HG03521 (cell line): ENCODE measurements around the gene SOCS1.
A peak's percentile ranks its signal among the peaks of the same experiment; 100 is the strongest.

Source experiments
- ATAC-seq: cut with Tn5 transposase; IDR thresholded peaks from one replicate; pipeline ENCODE4 v1.9.1; 2021; ENCODE audit warnings: mild to moderate bottlenecking, moderate library complexity; ENCODE audit not compliant: unreplicated experiment

SOCS1 gene

DNA sequence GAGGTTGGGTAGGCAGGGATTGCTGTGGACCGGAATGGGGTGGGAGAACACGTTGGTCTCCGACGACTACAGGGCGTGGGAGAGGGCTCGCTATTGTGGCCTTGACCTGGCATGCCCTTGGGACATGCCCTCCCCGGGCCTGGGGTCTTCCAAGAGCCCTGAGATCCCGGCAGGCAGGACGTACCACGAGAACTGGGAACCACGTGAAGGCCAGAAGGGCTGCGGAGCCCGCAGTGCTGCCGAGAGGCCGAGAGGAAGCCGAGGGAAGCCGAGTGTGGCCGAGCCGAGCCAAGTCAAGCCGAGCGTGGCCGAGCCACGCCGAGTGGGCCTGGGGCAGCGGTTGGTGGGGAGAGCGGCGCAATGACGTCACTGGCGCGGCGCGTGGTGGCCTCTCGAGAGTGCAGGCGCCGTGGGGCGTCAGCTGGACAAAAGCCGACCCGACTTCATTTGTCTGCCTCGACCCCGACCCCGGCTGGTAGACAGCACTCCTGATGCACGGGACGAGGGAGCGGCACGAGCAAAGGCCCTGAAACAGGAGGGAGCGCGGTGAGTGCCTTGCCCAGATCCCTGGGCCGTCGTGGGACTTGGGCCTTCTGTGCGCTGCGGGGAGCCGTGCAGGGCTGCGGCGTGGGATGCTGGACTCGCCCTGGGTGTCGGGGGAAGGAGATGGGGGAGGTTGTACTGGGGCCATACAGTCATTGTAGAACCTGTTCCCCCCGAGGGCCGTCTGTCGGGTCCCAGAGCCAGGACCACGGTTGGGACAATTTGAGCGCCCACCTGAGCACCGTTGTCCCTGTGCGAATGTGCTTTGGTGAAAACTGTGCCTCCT is 6.6 kb downstream of the SOCS1 start:
- ATAC-seq: no peak

- no peak for ATAC-seq
Observed at GRCh38 chr16:11248133-11248532, 7.9 kb downstream of the SOCS1 start.

- no peak for ATAC-seq
Observed at GRCh38 chr16:11245988-11246387, 10.0 kb downstream of the SOCS1 start.

DNA sequence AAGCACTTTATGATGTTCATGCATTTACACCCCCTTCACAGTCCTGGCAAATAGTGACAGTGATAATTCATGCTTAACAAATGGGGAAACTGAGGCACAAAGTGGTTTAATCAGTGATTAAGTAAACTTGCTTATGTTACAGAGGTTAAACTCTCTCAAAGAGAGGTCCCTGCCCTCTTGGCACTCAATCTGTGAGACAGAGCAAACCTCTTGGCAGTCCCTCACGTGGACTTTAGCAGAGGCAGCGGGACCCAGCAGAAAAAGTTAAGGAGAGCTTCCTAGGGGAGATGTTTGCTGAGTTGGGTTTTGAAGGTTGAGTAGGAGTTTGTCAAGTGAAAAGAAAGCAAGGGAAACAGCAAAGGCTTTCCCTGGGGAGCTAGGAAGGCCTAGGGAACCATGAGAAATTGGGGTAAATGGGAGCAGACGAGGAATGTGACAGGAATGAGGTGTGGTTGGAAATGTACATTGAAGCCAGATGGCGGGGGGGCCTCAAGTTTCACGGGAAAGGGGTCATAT is 10.7 kb downstream of the SOCS1 start:
- no peak for ATAC-seq

DNA sequence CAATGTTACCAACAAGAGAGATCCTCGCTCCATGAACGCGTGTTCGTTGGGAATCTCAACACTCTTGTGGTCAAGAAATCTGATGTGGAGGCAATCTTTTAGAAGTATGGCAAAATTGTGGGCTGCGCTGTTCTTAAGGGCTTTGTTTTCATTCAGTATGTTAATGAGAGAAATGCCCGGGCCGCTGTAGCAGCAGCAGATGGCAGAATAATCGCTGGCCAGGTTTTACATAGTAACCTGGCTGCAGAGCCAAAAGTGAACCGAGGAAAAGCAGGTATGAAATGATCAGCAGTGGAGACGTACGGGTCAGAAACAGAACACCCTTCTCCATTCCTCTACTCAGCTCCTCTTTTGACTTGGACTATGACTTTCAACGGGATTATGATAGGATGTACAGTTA is 13.3 kb downstream of the SOCS1 start:
- no peak for ATAC-seq

DNA sequence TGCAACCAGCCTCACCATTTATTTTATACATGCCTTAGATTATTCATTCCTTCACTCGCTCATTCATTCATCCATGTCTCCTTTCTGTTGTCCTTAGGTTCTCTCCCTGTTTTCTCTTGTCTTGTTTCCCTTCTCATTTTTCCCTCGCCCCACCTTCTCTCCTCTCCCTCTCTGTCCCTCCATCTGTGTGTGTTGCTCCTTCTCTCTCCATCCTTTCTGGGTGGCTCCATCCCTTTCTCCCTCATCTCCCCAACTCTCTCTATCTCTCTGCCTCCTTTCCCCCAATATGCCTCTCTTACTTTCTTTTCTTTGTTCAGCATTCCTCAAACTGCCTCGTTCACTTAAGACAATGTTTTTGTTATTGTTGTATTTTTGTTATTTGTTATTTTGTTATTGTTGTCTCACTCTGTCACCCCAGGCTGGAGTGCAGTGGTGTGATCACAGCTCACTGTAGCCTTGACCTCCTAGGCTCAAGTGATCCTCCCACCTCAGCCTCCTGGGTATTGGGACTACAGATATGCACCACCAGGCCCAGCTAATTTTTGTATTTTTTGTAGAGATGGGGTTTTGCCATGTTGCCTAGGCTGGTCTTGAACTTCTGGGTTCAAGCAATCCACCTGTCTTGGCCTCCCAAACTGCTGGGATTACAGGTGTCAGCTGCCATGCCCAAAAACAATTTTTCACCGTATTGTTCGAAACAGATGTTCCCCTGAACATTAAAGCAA is 14.4 kb downstream of the SOCS1 start:
- no peak for ATAC-seq

- no peak for ATAC-seq
Observed at GRCh38 chr16:11240636-11241473, 15.1 kb downstream of the SOCS1 start.

GRCh38 chr16:11239644-11240632 is 16.1 kb downstream of the SOCS1 start:
- ATAC-seq: no peak

- no peak for ATAC-seq
Observed at GRCh38 chr16:11238272-11239202, 17.5 kb downstream of the SOCS1 start.

DNA sequence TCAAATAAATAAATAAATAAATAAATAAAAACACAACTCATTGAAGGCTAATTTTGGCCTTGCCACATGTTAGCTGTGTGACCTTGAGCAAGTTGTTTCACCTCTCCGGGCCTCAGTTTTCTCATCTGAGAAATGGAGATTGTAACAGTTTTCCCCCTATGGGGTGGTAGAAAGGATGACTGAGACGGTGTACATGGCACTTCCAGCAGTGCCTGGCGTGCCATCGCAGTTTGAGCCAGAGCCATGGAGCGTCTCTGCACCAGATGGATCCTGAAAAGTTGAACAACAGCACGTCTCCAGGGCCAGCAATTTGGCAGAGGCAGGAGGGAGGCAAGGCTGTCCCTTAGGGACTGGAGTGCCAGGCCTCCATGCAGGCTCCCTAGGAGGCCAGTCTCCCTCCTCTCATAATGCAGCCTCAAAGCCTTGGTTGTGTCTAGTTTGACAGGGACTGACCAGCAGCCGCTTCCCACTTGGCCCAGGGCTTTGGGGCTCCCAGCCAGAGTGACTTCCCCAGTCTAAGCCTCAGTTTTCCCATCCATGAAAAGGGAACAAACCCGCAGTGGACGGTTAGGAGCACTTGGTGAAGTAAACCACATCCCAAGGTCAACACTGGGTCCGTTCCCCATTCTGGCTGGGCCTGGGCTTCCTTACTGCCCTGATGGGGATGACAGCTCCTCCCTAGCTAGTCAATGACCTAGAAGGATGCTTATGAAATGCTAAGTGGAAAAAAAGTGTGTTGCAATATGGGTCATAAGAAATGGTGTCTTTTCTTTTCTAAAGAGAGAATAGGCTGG is 19.3 kb downstream of the SOCS1 start:
- no peak for ATAC-seq

DNA sequence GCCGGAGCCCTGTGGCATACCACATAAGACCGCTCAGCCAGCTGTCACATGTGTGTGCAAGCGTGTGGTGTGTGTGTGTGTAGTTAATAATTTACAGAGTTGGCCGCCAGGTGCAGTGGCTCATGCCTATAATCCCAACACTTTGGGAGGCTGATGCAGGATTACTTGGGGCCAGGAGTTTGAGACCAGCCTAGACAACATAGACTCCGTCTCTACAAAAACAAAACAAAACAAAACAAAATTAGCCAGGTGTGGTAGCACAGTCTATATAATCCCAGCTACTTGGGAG is 20.4 kb downstream of the SOCS1 start:
- no peak for ATAC-seq

DNA sequence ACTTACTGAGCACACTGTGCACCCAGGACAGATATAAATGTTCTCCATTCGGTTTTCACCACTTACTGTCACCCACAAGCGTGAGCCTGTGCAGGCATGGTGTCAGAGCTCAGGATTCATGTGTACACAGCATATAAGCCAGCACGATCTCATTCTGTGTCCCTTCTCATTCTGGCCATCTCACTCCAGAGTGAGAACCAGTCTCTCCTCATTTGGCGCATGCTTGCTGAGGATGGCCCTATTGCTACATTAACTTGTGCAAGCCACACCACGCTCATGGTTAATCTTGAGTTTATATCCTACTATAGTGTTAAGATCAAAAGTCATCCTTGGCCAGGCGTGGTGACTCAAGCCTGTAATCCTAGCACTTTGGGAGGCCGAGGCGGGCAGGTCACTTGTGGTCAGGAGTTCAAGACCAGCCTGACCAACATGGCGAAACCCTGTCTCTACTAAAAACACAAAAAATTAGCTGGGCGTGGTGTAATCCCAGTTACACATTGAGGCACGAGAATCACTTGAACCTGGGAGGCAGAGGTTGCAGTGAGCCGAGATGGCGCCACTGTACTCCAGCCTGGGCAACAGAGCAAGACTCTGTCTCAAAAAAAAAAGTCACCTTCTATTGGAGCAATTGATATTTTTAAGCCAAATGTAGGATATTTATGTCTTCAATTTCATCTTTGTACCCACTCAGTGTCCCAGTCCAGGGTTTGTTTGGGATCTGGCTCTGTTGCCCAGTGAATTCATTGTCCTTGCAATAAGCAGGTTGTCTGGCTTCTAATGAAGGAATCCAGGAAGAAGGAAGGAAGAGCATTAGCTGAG is 20.9 kb downstream of the SOCS1 start:
- no peak for ATAC-seq

DNA sequence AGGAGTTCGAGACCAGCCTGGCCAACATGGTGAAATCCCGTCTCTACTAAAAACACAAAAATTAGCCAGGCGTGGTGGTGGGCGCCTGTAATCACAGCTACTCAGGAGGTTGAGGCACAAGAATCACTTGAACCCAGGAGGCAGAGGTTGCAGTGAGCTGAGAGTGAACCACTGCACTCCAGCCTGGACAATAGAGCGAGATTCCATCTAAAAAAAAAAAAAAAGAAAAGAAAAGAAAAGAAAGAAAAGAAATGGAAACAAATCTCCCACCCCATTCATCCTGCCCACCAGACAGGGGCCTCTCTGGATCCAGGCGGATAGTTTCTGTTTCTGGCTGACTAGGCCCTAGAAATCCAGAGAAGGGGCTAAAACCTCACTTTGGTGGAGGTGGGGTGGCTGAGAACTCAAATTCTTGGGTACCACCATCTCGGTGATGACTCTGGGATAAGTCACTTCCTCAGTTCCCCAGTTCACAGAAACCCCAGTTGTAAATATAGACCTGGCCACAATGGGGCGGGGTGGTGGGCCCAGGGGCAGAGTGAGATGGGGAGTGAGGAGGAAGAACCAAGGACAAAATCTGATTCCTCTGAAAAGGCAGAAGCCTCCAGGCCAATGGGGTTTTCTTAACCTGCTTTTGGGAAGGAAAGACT is 22.2 kb downstream of the SOCS1 start:
- ATAC-seq: no peak

DNA sequence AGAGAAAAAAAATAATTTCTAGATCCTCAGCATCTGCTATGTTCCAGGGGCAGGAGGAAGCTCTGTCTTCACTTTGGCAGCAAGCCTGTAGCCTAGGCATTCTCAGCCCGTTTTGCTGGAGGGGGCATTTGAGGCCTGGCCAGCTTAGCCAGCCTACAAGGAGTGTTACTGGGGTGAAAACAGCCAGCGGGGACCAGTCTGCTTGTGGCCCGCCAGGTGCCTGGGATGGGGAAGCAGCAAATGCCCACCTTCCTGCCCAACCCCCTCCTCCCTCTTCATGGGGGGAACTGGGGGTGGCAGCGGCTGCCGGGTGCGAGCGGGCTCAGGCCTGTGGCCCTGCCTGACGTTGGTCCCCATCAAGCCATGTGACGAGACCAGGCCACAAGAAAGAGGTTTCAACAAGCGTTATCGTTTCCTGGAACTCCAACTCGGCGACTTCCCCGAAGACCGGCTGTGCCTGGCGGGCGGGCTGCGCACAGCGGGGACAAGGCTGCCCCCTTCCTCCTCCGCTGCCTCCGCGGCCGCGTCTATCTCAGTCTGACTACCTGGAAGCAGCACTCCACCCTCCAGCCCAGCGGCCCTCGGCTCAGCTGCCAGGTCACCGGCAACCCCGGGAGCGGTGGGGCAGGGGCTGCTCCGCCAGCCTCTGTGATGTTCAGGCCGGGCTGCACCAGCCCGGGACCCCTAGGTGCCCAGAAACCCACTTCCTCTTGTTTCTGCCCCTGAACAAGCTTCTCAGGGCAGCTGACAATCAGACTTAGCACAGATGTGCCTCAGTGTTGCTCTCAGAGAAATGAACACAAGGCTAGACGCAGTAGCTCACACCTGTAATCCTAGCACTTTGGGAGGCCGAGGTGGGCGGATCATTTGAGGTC is 22.9 kb downstream of the SOCS1 start:
- peak; percentile 56 for ATAC-seq

- no peak for ATAC-seq
Observed at GRCh38 chr16:11232302-11232851, 23.6 kb downstream of the SOCS1 start.
